ENCODE results near the gene HDGFL3. TPM values are rescaled to one million over a fixed set of nuclear protein-coding genes. Genes with fewer than 3 reads are reported as not detected.
"Not testable (repeated sequence)": the region's sequence is repeated elsewhere in the genome, so short reads cannot be mapped to it uniquely, and the experiment has no call there.

Gene HDGFL3
- total RNA-seq, 5 donors from 2014 or later (not counting 1 experiment from before 2014, with no cell fraction given) = 3.7 to 13.4 (median 9.9) TPM

DNA sequence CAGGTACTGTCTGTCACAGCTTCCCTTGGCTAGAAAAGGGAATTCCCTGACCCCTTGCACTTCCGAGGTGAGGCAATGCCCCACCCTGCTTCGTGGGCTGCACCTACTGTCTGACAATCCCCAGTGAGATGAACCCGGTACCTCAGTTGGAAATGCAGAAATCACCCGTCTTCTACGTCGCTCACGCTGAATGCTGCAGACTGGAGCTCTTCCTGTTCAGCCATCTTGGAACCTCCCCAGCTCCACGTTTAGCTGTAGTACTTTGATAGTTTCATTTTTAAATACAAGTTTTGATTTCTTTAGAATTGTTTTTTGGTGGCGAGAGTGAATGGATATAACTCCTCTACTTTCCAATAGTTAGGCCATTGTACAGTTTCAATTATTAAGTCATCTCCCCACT is 17.8 kb upstream of the HDGFL3 start:
- no peaks in the 10 kb centered on the region for H3K36me3 Mint-ChIP-seq
- no peak overlapping the region for H3K27ac ChIP-seq (ENCODE audit: low read length)
- H3K27ac Mint-ChIP-seq = no peak overlapping the region
- H3K4me1 ChIP-seq (ENCODE audit: control insufficient read depth in 1 of 2, extremely low read depth in 1 of 2, insufficient read depth in 2 of 2, low read length in 2 of 2) = no peaks in the 10 kb centered on the region
- DNase-seq = no peak
- no peaks in the 10 kb centered on the region for H3K36me3 ChIP-seq (ENCODE audit: control insufficient read depth in 2 of 2, extremely low read depth in 1 of 2, insufficient read depth in 1 of 2, low read length in 1 of 2)
- WGBS (ENCODE audit: insufficient coverage) = 80% methylated on average over 7 of the region's 9 CpGs
- H3K4me1 Mint-ChIP-seq = peaks cover 0 to 5% (median 0%) of the 10 kb centered on the region in 3 donors
- peaks cover 9 to 11% of the 10 kb centered on the region in 2 donors for H3K27me3 Mint-ChIP-seq
- ATAC-seq (replicated peaks in 1 of 4) = no peak
- no peak overlapping the region for H3K4me3 ChIP-seq (ENCODE audit: control insufficient read depth in 1 of 2, extremely low read depth in 1 of 2, low read length in 1 of 2)
- peaks cover 0 to 2% of the 10 kb centered on the region in 2 experiments for H3K27me3 ChIP-seq (replicated peaks in 1 of 2; ENCODE audit: control insufficient read depth in 2 of 2, extremely low read depth in 1 of 2, insufficient read depth in 2 of 2, low read length in 1 of 2)
- H3K9me3 ChIP-seq = no peaks in the 10 kb centered on the region
- H3K9me3 Mint-ChIP-seq = peaks cover 0 to 6% (median 0%) of the 10 kb centered on the region in 3 donors
- CTCF ChIA-PET = no interaction called here
- POLR2A ChIA-PET = no interaction called here
- H3K4me3 Mint-ChIP-seq = no peak overlapping the region

- H3K36me3 Mint-ChIP-seq; H3K27ac ChIP-seq (ENCODE audit: low read length); H3K27ac Mint-ChIP-seq; H3K4me1 Mint-ChIP-seq; H3K4me3 Mint-ChIP-seq; ATAC-seq (replicated peaks in 1 of 4); H3K4me1 ChIP-seq (ENCODE audit: control insufficient read depth in 1 of 2, extremely low read depth in 1 of 2, insufficient read depth in 2 of 2, low read length in 2 of 2); H3K27me3 ChIP-seq (replicated peaks in 1 of 2; ENCODE audit: control insufficient read depth in 2 of 2, extremely low read depth in 1 of 2, insufficient read depth in 2 of 2, low read length in 1 of 2); H3K9me3 Mint-ChIP-seq; CTCF ChIA-PET; H3K4me3 ChIP-seq (ENCODE audit: control insufficient read depth in 1 of 2, extremely low read depth in 1 of 2, low read length in 1 of 2); H3K9me3 ChIP-seq; DNase-seq; POLR2A ChIA-PET; H3K36me3 ChIP-seq (ENCODE audit: control insufficient read depth in 2 of 2, extremely low read depth in 1 of 2, insufficient read depth in 1 of 2, low read length in 1 of 2): not testable (repeated sequence)
- 86% methylated on average over 9 of the region's 9 CpGs for WGBS (ENCODE audit: insufficient coverage)
- H3K27me3 Mint-ChIP-seq = peaks cover 25 to 26% of the 10 kb centered on the region in 2 donors
These were observed 14.2 kb upstream of the HDGFL3 start for GRCh38 chr15:83221781-83222180.

GRCh38 chr15:83219026-83219425 is 11.4 kb upstream of the HDGFL3 start:
- no peaks in the 10 kb centered on the region for H3K9me3 ChIP-seq
- no peak overlapping the region for H3K27ac ChIP-seq (ENCODE audit: low read length)
- ChIA-PET POLR2A (no interaction called here), CTCF (no interaction called here)
- Mint-ChIP-seq H3K4me3 (no peak overlapping the region), H3K27me3 (peaks cover 32 to 37% of the 10 kb centered on the region in 2 donors), H3K36me3 (no peaks in the 10 kb centered on the region), H3K4me1 (peaks cover 0 to 2% (median 0%) of the 10 kb centered on the region in 3 donors), H3K27ac (no peak overlapping the region), H3K9me3 (peaks cover 0 to 9% (median 0%) of the 10 kb centered on the region in 3 donors)
- ATAC-seq (replicated peaks in 1 of 4) = no peak
- no peaks in the 10 kb centered on the region for H3K36me3 ChIP-seq (ENCODE audit: control insufficient read depth in 2 of 2, extremely low read depth in 1 of 2, insufficient read depth in 1 of 2, low read length in 1 of 2)
- H3K4me3 ChIP-seq (ENCODE audit: control insufficient read depth in 1 of 2, extremely low read depth in 1 of 2, low read length in 1 of 2) = no peak overlapping the region
- no peak for DNase-seq
- H3K27me3 ChIP-seq (replicated peaks in 1 of 2; ENCODE audit: control insufficient read depth in 2 of 2, extremely low read depth in 1 of 2, insufficient read depth in 2 of 2, low read length in 1 of 2) = peaks cover 0 to 7% of the 10 kb centered on the region in 2 experiments
- H3K4me1 ChIP-seq (ENCODE audit: control insufficient read depth in 1 of 2, extremely low read depth in 1 of 2, insufficient read depth in 2 of 2, low read length in 2 of 2) = no peaks in the 10 kb centered on the region
- no CpG with 5 or more reads among the region's 1 CpG for WGBS (ENCODE audit: insufficient coverage)

- Histone ChIP-seq H3K36me3 (ENCODE audit: control insufficient read depth in 2 of 2, extremely low read depth in 1 of 2, insufficient read depth in 1 of 2, low read length in 1 of 2) (no peaks in the 10 kb centered on the region), H3K4me3 (ENCODE audit: control insufficient read depth in 1 of 2, extremely low read depth in 1 of 2, low read length in 1 of 2) (no peak overlapping the region), H3K27ac (ENCODE audit: low read length) (no peak overlapping the region), H3K27me3 (replicated peaks in 1 of 2; ENCODE audit: control insufficient read depth in 2 of 2, extremely low read depth in 1 of 2, insufficient read depth in 2 of 2, low read length in 1 of 2) (peaks cover 0 to 11% of the 10 kb centered on the region in 2 experiments), H3K9me3 (no peaks in the 10 kb centered on the region), H3K4me1 (ENCODE audit: control insufficient read depth in 1 of 2, extremely low read depth in 1 of 2, insufficient read depth in 2 of 2, low read length in 2 of 2) (no peaks in the 10 kb centered on the region)
- no peak overlapping the region for H3K27ac Mint-ChIP-seq
- peaks cover 0 to 3% (median 0%) of the 10 kb centered on the region in 3 donors for H3K9me3 Mint-ChIP-seq
- ATAC-seq (replicated peaks in 1 of 4) (no peak), DNase-seq (no peak)
- peaks cover 0 to 2% (median 0%) of the 10 kb centered on the region in 3 donors for H3K4me1 Mint-ChIP-seq
- H3K27me3 Mint-ChIP-seq = peaks cover 32 to 33% of the 10 kb centered on the region in 2 donors
- no CpG with 5 or more reads among the region's 2 CpGs for WGBS (ENCODE audit: insufficient coverage)
- H3K36me3 Mint-ChIP-seq = no peaks in the 10 kb centered on the region
- H3K4me3 Mint-ChIP-seq = no peak overlapping the region
- CTCF ChIA-PET = no interaction called here
- POLR2A ChIA-PET = interaction anchor here (0.5 to 0.6 kb wide), 2 partner anchors 16 to 155 kb away, joined by 3 to 5 read pairs; no protein-coding TSS in a partner anchor
These were observed 7.7 kb upstream of the HDGFL3 start for GRCh38 chr15:83215306-83215705.

- Histone ChIP-seq H3K27me3 (replicated peaks in 1 of 2; ENCODE audit: control insufficient read depth in 2 of 2, extremely low read depth in 1 of 2, insufficient read depth in 2 of 2, low read length in 1 of 2) (peaks cover 0 to 23% of the 10 kb centered on the region in 2 experiments), H3K9me3 (no peaks in the 10 kb centered on the region), H3K4me1 (ENCODE audit: control insufficient read depth in 1 of 2, extremely low read depth in 1 of 2, insufficient read depth in 2 of 2, low read length in 2 of 2) (peaks cover 2 to 5% of the 10 kb centered on the region in 2 experiments), H3K27ac (ENCODE audit: low read length) (no peak overlapping the region), H3K4me3 (ENCODE audit: control insufficient read depth in 1 of 2, extremely low read depth in 1 of 2, low read length in 1 of 2) (no peak overlapping the region), H3K36me3 (ENCODE audit: control insufficient read depth in 2 of 2, extremely low read depth in 1 of 2, insufficient read depth in 1 of 2, low read length in 1 of 2) (no peaks in the 10 kb centered on the region)
- ChIA-PET CTCF (no interaction called here), POLR2A (no interaction called here)
- Mint-ChIP-seq H3K27me3 (peaks cover 12 to 25% of the 10 kb centered on the region in 2 donors), H3K27ac (no peak overlapping the region), H3K36me3 (no peaks in the 10 kb centered on the region), H3K4me1 (peaks cover 6 to 8% (median 8%) of the 10 kb centered on the region in 3 donors), H3K9me3 (peaks cover 0 to 3% (median 0%) of the 10 kb centered on the region in 3 donors), H3K4me3 (no peak overlapping the region)
- ATAC-seq (replicated peaks in 1 of 4) (no peak), DNase-seq (no peak)
- WGBS (ENCODE audit: insufficient coverage) = 57% methylated on average over 2 of the region's 3 CpGs
These were observed 3.0 kb upstream of the HDGFL3 start for GRCh38 chr15:83210619-83211018.

GRCh38 chr15:83209333-83209732 is 1.7 kb upstream of the HDGFL3 start:
- WGBS (ENCODE audit: insufficient coverage) = 66% methylated on average over 3 of the region's 5 CpGs
- CTCF ChIA-PET = no interaction called here
- no peaks in the 10 kb centered on the region for H3K9me3 Mint-ChIP-seq
- peaks cover 8 to 19% of the 10 kb centered on the region in 2 donors for H3K27me3 Mint-ChIP-seq
- no peak for ATAC-seq (replicated peaks in 1 of 4)
- Histone ChIP-seq H3K4me3 (ENCODE audit: control insufficient read depth in 1 of 2, extremely low read depth in 1 of 2, low read length in 1 of 2) (no peak overlapping the region), H3K27me3 (replicated peaks in 1 of 2; ENCODE audit: control insufficient read depth in 2 of 2, extremely low read depth in 1 of 2, insufficient read depth in 2 of 2, low read length in 1 of 2) (peaks cover 0 to 23% of the 10 kb centered on the region in 2 experiments), H3K27ac (ENCODE audit: low read length) (no peak overlapping the region), H3K4me1 (ENCODE audit: control insufficient read depth in 1 of 2, extremely low read depth in 1 of 2, insufficient read depth in 2 of 2, low read length in 2 of 2) (peaks cover 2 to 5% of the 10 kb centered on the region in 2 experiments), H3K36me3 (ENCODE audit: control insufficient read depth in 2 of 2, extremely low read depth in 1 of 2, insufficient read depth in 1 of 2, low read length in 1 of 2) (no peaks in the 10 kb centered on the region), H3K9me3 (no peaks in the 10 kb centered on the region)
- no peak for DNase-seq
- no peak overlapping the region for H3K27ac Mint-ChIP-seq
- peaks cover 8 to 9% (median 8%) of the 10 kb centered on the region in 3 donors for H3K4me1 Mint-ChIP-seq
- POLR2A ChIA-PET = no interaction called here
- H3K4me3 Mint-ChIP-seq = no peak overlapping the region
- no peaks in the 10 kb centered on the region for H3K36me3 Mint-ChIP-seq

DNA sequence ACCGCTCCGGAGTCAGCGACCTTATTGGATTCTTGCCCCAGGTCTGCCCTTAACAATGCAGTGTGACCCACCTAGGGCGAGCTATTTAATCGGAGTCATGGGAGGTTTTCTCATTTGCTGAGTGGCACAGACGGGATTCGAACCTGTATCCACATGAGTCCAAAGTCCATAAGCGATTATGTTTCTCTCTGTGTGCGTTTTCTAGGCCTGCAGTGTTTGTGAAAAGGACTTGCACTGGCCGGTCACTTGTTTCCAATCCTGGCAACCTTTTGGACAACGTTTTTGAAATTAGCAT is 691 bp upstream of the HDGFL3 start:
- H3K4me3 ChIP-seq (ENCODE audit: control insufficient read depth in 1 of 2, extremely low read depth in 1 of 2, low read length in 1 of 2) = peak overlapping the region; percentile 31 to 53
- no peaks in the 10 kb centered on the region for H3K9me3 ChIP-seq
- DNase-seq (no peak), ATAC-seq (replicated peaks in 1 of 4) (no peak)
- ChIA-PET POLR2A (interaction anchor here in 1 of 2 donors (0.5 kb wide), 1 partner anchor 174 kb away, joined by 5 read pairs; no protein-coding TSS in a partner anchor), CTCF (no interaction called here)
- H3K4me1 Mint-ChIP-seq = peaks cover 8 to 11% (median 8%) of the 10 kb centered on the region in 3 donors
- H3K36me3 Mint-ChIP-seq = no peaks in the 10 kb centered on the region
- H3K4me3 Mint-ChIP-seq = no peak overlapping the region
- no peaks in the 10 kb centered on the region for H3K36me3 ChIP-seq (ENCODE audit: control insufficient read depth in 2 of 2, extremely low read depth in 1 of 2, insufficient read depth in 1 of 2, low read length in 1 of 2)
- H3K4me1 ChIP-seq (ENCODE audit: control insufficient read depth in 1 of 2, extremely low read depth in 1 of 2, insufficient read depth in 2 of 2, low read length in 2 of 2) = peaks cover 2 to 5% of the 10 kb centered on the region in 2 experiments
- H3K27me3 Mint-ChIP-seq = peaks cover 8 to 18% of the 10 kb centered on the region in 2 donors
- 33% methylated on average over 8 of the region's 11 CpGs for WGBS (ENCODE audit: insufficient coverage)
- no peak overlapping the region for H3K27ac ChIP-seq (ENCODE audit: low read length)
- peaks cover 0 to 20% of the 10 kb centered on the region in 2 experiments for H3K27me3 ChIP-seq (replicated peaks in 1 of 2; ENCODE audit: control insufficient read depth in 2 of 2, extremely low read depth in 1 of 2, insufficient read depth in 2 of 2, low read length in 1 of 2)
- H3K9me3 Mint-ChIP-seq = no peaks in the 10 kb centered on the region
- H3K27ac Mint-ChIP-seq = no peak overlapping the region

All from T-cell (primary cell).